OCI-LY1 (cell line): ENCODE data around the gene SNX2.

Source experiments
- H2AFZ ChIP-seq: fragments of 200-600 bp; sonication (generic), shearing (Covaris generic); 2 replicates; pipeline ENCODE4 v1.6.0; 2014; ENCODE audit warnings: antibody characterized with exemption, mild to moderate bottlenecking, low read length
- H3F3A ChIP-seq: fragments of 200-600 bp; sonication (generic), shearing (Covaris generic); 2 replicates; pipeline ENCODE4 v1.6.0; 2014; ENCODE audit warnings: mild to moderate bottlenecking, antibody characterized with exemption, low read length, moderate library complexity; ENCODE audit not compliant: insufficient read depth
- H3K27ac ChIP-seq: fragments of 200-600 bp; sonication (generic); 2 replicates; pipeline ENCODE4 v1.5.1; 2014; ENCODE audit warnings: low read length, mixed run types, mild to moderate bottlenecking, low read depth; ENCODE audit not compliant: poor library complexity, severe bottlenecking
- H3K27me3 ChIP-seq: fragments of 200-600 bp; sonication (generic); 2 replicates; pipeline ENCODE4 v1.6.0; 2014; ENCODE audit warnings: antibody characterized with exemption, mild to moderate bottlenecking, low read length, moderate library complexity; ENCODE audit not compliant: insufficient read depth
- H3K36me3 ChIP-seq: fragments of 200-600 bp; sonication (generic); 2 replicates; pipeline ENCODE4 v1.6.1; 2014; ENCODE audit warnings: mild to moderate bottlenecking, antibody characterized with exemption, low read length, moderate library complexity, mixed read lengths; ENCODE audit not compliant: insufficient read depth
- H3K4me1 ChIP-seq: fragments of 200-600 bp; sonication (generic); 2 replicates; pipeline ENCODE4 v1.5.1; 2014; ENCODE audit warnings: mild to moderate bottlenecking, low read length, moderate library complexity; ENCODE audit not compliant: insufficient read depth, severe bottlenecking
- H3K4me2 ChIP-seq: fragments of 200-600 bp; sonication (generic), shearing (Covaris generic); 2 replicates; pipeline ENCODE4 v1.6.1; 2014; ENCODE audit warnings: low read length
- H3K4me3 ChIP-seq: fragments of 200-600 bp; sonication (generic); 2 replicates; pipeline ENCODE4 v1.5.1; 2014; ENCODE audit warnings: low read length, low read depth, mild to moderate bottlenecking, mixed read lengths; ENCODE audit not compliant: poor library complexity, severe bottlenecking
- H3K79me2 ChIP-seq: fragments of 200-600 bp; shearing (Covaris generic); 2 replicates; pipeline ENCODE4 v1.6.1; 2016; ENCODE audit warnings: mixed run types, low read length, mixed read lengths; ENCODE audit not compliant: insufficient read depth
- H3K9ac ChIP-seq: fragments of 200-600 bp; sonication (generic), shearing (Covaris generic); 2 replicates; pipeline ENCODE4 v1.6.1; 2014; ENCODE audit warnings: mild to moderate bottlenecking, low read length, mixed read lengths
- H3K9me2 ChIP-seq: fragments of 200-600 bp; sonication (generic), shearing (Covaris generic); 2 replicates; pipeline ENCODE4 v1.6.1; 2014; ENCODE audit warnings: low read depth, mild to moderate bottlenecking, low read length, mixed read lengths
- H3K9me3 ChIP-seq: fragments of 200-600 bp; shearing (Covaris generic); 2 replicates; pipeline ENCODE4 v1.6.1; 2014; ENCODE audit warnings: low read length, mixed read lengths
- H4K20me1 ChIP-seq: fragments of 200-600 bp; sonication (generic), shearing (Covaris generic); 2 replicates; pipeline ENCODE4 v1.6.0; 2016; ENCODE audit warnings: mild to moderate bottlenecking, low read length; ENCODE audit not compliant: insufficient read depth
- EZH2 ChIP-seq: fragments of 200-600 bp; sonication (generic), shearing (Covaris generic); IDR thresholded peaks from 2 replicates; pipeline ENCODE4 v1.8.0; 2017; ENCODE audit warnings: borderline replicate concordance, mixed run types, mild to moderate bottlenecking, antibody characterized with exemption, low read length, moderate library complexity, mixed read lengths
- TF ChIP-seq, protein P1 (sequence below): fragments of 200-600 bp; sonication (generic), shearing (Covaris generic); IDR thresholded peaks from 2 replicates; pipeline ENCODE4 v1.5.1; 2017; ENCODE audit warnings: mild to moderate bottlenecking, antibody characterized with exemption, low read length, moderate library complexity, mixed read lengths

Gene SNX2

DNA sequence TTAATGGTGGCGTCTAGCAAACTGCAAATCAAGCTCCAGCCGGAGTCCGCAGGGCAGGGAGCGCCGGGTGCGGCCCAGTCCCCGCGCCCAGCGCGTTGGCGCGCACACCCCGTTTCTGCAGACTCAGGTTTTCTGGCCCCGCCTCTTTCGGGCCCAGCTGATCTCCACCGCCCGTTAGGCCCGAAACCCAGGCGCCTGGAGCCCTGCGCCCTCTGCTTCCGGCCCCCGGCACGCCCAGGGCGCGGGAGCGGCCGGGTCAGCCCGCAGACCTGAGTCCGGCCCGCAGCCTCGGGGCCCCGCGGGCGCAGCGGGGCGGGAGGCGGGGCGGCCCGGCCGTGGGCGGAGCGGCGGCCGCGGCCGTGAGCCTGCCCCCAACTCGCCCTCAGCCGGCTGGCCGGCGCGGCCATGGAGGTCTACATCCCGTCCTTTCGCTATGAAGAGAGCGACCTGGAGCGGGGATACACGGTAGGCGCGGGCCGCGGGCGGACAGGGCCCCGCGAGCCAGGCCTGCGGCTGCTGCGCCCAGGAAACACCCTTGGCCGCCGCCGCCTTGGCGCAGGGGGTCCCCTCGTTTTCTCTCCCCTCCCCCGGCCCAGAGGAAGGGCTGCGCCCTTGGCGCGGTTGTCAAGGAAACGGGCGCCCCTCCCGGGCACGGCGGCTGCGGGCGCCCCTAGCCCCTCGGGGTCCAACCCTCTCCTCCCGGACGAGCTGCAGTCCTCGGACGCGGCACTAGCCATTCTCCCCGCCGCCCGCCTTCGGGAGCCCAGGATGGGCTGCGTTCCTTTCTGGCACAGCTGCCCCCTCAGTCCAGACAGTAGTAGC is 70.6 kb downstream of the SNX2 start, which contains the start of gene SNX24:
Gene SNX24, plus strand, starts transcription at position 385 of the 822 bp plus-strand sequence. Its CDS starts 21 bp downstream, at position 406.
- TF ChIP-seq, protein P1, sequence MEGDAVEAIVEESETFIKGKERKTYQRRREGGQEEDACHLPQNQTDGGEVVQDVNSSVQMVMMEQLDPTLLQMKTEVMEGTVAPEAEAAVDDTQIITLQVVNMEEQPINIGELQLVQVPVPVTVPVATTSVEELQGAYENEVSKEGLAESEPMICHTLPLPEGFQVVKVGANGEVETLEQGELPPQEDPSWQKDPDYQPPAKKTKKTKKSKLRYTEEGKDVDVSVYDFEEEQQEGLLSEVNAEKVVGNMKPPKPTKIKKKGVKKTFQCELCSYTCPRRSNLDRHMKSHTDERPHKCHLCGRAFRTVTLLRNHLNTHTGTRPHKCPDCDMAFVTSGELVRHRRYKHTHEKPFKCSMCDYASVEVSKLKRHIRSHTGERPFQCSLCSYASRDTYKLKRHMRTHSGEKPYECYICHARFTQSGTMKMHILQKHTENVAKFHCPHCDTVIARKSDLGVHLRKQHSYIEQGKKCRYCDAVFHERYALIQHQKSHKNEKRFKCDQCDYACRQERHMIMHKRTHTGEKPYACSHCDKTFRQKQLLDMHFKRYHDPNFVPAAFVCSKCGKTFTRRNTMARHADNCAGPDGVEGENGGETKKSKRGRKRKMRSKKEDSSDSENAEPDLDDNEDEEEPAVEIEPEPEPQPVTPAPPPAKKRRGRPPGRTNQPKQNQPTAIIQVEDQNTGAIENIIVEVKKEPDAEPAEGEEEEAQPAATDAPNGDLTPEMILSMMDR, result no peak
- no peak for TF ChIP-seq EZH2
- Histone ChIP-seq H3K27me3 (no peaks in the 10 kb centered on the region), H3K4me3 (peak within 1 kb of the TSS; percentile 71), H3K9me2 (no peaks in the 10 kb centered on the region), H3K36me3 (no peaks in the 10 kb centered on the region), H3K27ac (no peak within 1 kb of the TSS), H3K4me1 (peaks cover 19% of the 10 kb centered on the region), H3F3A (0 out of 2 replicates have a peak, but pooled peaks cover 5% of the 10 kb centered on the region), H3K79me2 (no peaks in the 10 kb centered on the region), H3K4me2 (peak within 1 kb of the TSS; percentile 83), H4K20me1 (no peaks in the 10 kb centered on the region), H3K9ac (peak within 1 kb of the TSS; percentile 70), H3K9me3 (no peaks in the 10 kb centered on the region), H2AFZ (peak within 1 kb of the TSS; percentile 82)

DNA sequence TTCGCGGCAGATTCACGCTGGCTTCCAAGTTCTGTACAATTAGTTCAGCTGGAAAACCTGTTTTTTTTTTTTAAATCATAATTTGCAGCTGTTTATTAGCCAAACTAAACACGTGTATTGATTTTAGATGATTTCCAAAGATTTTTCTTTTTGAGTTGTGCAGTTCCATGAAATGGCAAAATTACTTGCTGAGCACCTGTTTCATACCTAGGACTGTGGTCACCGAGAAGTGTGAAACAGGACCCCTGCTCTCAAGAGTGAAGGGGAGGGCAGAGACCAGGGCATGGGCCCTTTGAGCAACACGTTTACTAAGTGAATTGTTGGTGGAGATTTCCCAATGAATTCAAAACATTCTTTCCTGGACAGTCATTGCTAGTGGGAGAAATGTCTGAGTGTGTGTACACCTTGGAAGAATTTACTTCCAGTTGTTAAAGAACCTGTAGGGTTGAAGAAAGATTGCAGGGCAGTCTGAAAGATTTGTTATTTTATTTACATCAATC is 71.2 kb downstream of the SNX2 start:
- H3F3A ChIP-seq, result 0 out of 2 replicates have a peak, but pooled peaks cover 5% of the 10 kb centered on the region
- no peak overlapping the region for H2AFZ ChIP-seq
- no peaks in the 10 kb centered on the region for H3K9me3 ChIP-seq
- peak overlapping the region; percentile 83 for H3K4me2 ChIP-seq
- no peaks in the 10 kb centered on the region for H3K36me3 ChIP-seq
- H3K4me3 ChIP-seq, result peak overlapping the region; percentile 71
- peaks cover 19% of the 10 kb centered on the region for H3K4me1 ChIP-seq
- H3K27me3 ChIP-seq, result no peaks in the 10 kb centered on the region
- no peaks in the 10 kb centered on the region for H3K9me2 ChIP-seq
- H4K20me1 ChIP-seq, result no peaks in the 10 kb centered on the region
- H3K27ac ChIP-seq, result no peak overlapping the region
- no peaks in the 10 kb centered on the region for H3K79me2 ChIP-seq
- TF ChIP-seq, protein P1, result no peak
- TF ChIP-seq EZH2, result no peak
- peak overlapping the region; percentile 67 for H3K9ac ChIP-seq

DNA sequence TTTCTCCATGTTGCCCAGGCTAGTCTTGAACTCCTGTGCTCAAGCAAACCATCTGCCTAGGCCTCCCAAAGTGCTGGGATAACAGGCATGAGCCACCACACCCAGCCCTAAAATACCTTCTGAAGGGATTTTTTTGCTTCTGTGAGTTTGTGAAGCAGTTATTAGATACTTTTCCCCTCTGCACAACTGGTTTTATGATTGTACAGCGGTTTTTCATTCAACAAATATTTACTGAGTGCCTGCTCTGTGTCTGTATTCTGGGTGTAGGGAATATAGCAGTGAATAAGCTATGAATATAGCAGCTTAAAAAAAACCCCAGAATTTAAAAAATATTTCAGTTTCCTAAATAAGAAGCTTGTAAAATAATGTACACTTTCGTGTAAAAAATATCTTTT is 72.8 kb downstream of the SNX2 start:
- H4K20me1 ChIP-seq, result no peaks in the 10 kb centered on the region
- H3K9me3 ChIP-seq, result no peaks in the 10 kb centered on the region
- no peak overlapping the region for H3K4me2 ChIP-seq
- no peak overlapping the region for H3K9ac ChIP-seq
- no peak overlapping the region for H3K27ac ChIP-seq
- H3K79me2 ChIP-seq, result no peaks in the 10 kb centered on the region
- H3K4me3 ChIP-seq, result no peak overlapping the region
- TF ChIP-seq EZH2, result no peak
- TF ChIP-seq, protein P1, result no peak
- H3K9me2 ChIP-seq, result no peaks in the 10 kb centered on the region
- H2AFZ ChIP-seq, result no peak overlapping the region
- H3K36me3 ChIP-seq, result no peaks in the 10 kb centered on the region
- H3K27me3 ChIP-seq, result no peaks in the 10 kb centered on the region
- 0 out of 2 replicates have a peak, but pooled peaks cover 5% of the 10 kb centered on the region for H3F3A ChIP-seq
- H3K4me1 ChIP-seq, result peaks cover 19% of the 10 kb centered on the region
